NK-92 treated with Interleukin-12 subunit alpha and Interleukin-12 subunit beta, amount 100 ng/mL, for 24 hours (cell line): ENCODE data around the gene SPATA46.

ENCODE experiments used
- DNase-seq: peaks from one replicate; lab custom pipeline; 2025; lab: John Stamatoyannopoulos, UW

SPATA46 gene

GRCh38 chr1:162391790-162392563, 15.3 kb upstream of the SPATA46 start:
- no peak for DNase-seq

GRCh38 chr1:162390396-162391185, 13.9 kb upstream of the SPATA46 start:
- DNase-seq = no peak

- no peak for DNase-seq
These were observed 13.3 kb upstream of the SPATA46 start for GRCh38 chr1:162389971-162390370.

- no peak for DNase-seq
These were observed 12.6 kb upstream of the SPATA46 start for GRCh38 chr1:162389021-162389818.

GRCh38 chr1:162388615-162389014, 12.0 kb upstream of the SPATA46 start:
- DNase-seq = no peak

- DNase-seq = no peak
These were observed 11.5 kb upstream of the SPATA46 start for GRCh38 chr1:162388083-162388594.

GRCh38 chr1:162387226-162388082, 10.8 kb upstream of the SPATA46 start:
- no peak for DNase-seq

- DNase-seq = no peak
These were observed 9.9 kb upstream of the SPATA46 start for GRCh38 chr1:162386292-162387225.

GRCh38 chr1:162385702-162386101, 9.0 kb upstream of the SPATA46 start:
- DNase-seq = no peak

- DNase-seq = no peak
These were observed 8.6 kb upstream of the SPATA46 start for GRCh38 chr1:162385280-162385623.

GRCh38 chr1:162384601-162385279, 8.1 kb upstream of the SPATA46 start:
- DNase-seq = no peak

GRCh38 chr1:162384116-162384515, 7.5 kb upstream of the SPATA46 start:
- DNase-seq = no peak

GRCh38 chr1:162383516-162383915, 6.9 kb upstream of the SPATA46 start:
- no peak for DNase-seq

- no peak for DNase-seq
These were observed 6.4 kb upstream of the SPATA46 start for GRCh38 chr1:162383091-162383490.

- no peak for DNase-seq
These were observed 5.5 kb upstream of the SPATA46 start for GRCh38 chr1:162381941-162382750.

- no peak for DNase-seq
These were observed 4.7 kb upstream of the SPATA46 start, which contains the start of gene C1orf226 for GRCh38 chr1:162381383-162381782. Gene C1orf226, plus strand, starts transcription at chr1:162381728. Its CDS starts 174 bp downstream, at chr1:162381902.

GRCh38 chr1:162380061-162380846, 3.6 kb upstream of the SPATA46 start:
- no peak for DNase-seq

- DNase-seq = no peak
These were observed 1.2 kb downstream of the SPATA46 start for GRCh38 chr1:162375463-162375862.
